WTC11 (cell line): ENCODE results near the gene ANKMY1. TPM values are rescaled to one million over a fixed set of nuclear protein-coding genes. Genes with fewer than 3 reads are reported as not detected.

Experiments
- ATAC-seq: fragments of 200-7000 bp; cut with Tn5 transposase; 2 replicates; pipeline ENCODE4 v1.10.0; 2021; ENCODE audit warnings: mild to moderate bottlenecking, moderate library complexity
- CTCF ChIA-PET: fragments of 300-600 bp; sonication (Branson Sonifier 250); formaldehyde crosslinking; loops from one replicate; lab custom pipeline; 2021; ENCODE audit warnings: antibody characterized with exemption; lab: Charles Lee
- POLR2A ChIA-PET: fragments of 350-600 bp; sonication (Branson Sonifier 250); formaldehyde crosslinking; loops from one replicate; lab custom pipeline; 2021; ENCODE audit warnings: antibody characterized with exemption; lab: Charles Lee
- DNase-seq: peaks from one replicate; pipeline ENCODE4 v3.0.0; 2021; ENCODE audit warnings: low spot score
- H3K27ac Mint-ChIP-seq: 2 replicates; pipeline ENCODE4 v1.8.0; 2021; ENCODE audit warnings: mixed read lengths
- H3K27me3 Mint-ChIP-seq: 2 replicates; pipeline ENCODE4 v1.8.0; 2021; ENCODE audit warnings: low read depth, mild to moderate bottlenecking, moderate library complexity, mixed read lengths
- H3K36me3 Mint-ChIP-seq: 2 replicates; pipeline ENCODE4 v1.8.0; 2021; ENCODE audit warnings: mixed read lengths
- H3K4me1 Mint-ChIP-seq: 2 replicates; pipeline ENCODE4 v1.8.0; 2022; ENCODE audit warnings: mixed read lengths
- H3K4me3 Mint-ChIP-seq: 2 replicates; pipeline ENCODE4 v1.8.0; 2021; ENCODE audit warnings: mild to moderate bottlenecking, moderate library complexity, mixed read lengths
- H3K9me3 Mint-ChIP-seq: 2 replicates; pipeline ENCODE4 v1.8.0; 2021; ENCODE audit warnings: mixed read lengths
- ATF1 ChIP-seq: sonication (generic); formaldehyde crosslinking; IDR thresholded peaks from 2 replicates; pipeline ENCODE4 v1.8.1; 2023; ENCODE audit warnings: mild to moderate bottlenecking, moderate library complexity, missing genetic modification reagents
- ATF3 ChIP-seq: sonication (generic); formaldehyde crosslinking; conservative IDR thresholded peaks from 2 replicates; pipeline ENCODE4 v1.8.1; 2022; ENCODE audit warnings: mild to moderate bottlenecking, missing genetic modification reagents
- EMX1 ChIP-seq: fragments of 250-450 bp; sonication (Bioruptor Pico); IDR thresholded peaks from 2 replicates; pipeline ENCODE4 v1.8.0; 2021; ENCODE audit warnings: mild to moderate bottlenecking
- FOXP1 ChIP-seq: sonication (generic); formaldehyde crosslinking; IDR thresholded peaks from 2 replicates; pipeline ENCODE4 v1.8.0; 2022; ENCODE audit warnings: missing genetic modification reagents, mild to moderate bottlenecking, moderate library complexity, borderline replicate concordance
- GABPB1 ChIP-seq: sonication (generic); formaldehyde crosslinking; IDR thresholded peaks from 2 replicates; pipeline ENCODE4 v1.8.1; 2023; ENCODE audit warnings: mild to moderate bottlenecking, missing genetic modification reagents
- NFATC4 ChIP-seq: fragments of 250-450 bp; sonication (Bioruptor Pico); IDR thresholded peaks from 2 replicates; pipeline ENCODE4 v1.9.0; 2021; ENCODE audit warnings: mild to moderate bottlenecking
- NFYB ChIP-seq: sonication (generic); formaldehyde crosslinking; conservative IDR thresholded peaks from 2 replicates; pipeline ENCODE4 v1.8.0; 2022; ENCODE audit warnings: low read depth, missing genetic modification reagents
- SOX15 ChIP-seq: fragments of 250-450 bp; sonication (Bioruptor Pico); IDR thresholded peaks from 2 replicates; pipeline ENCODE4 v1.9.0; 2021; ENCODE audit warnings: mild to moderate bottlenecking
- STAT6 ChIP-seq: sonication (generic); formaldehyde crosslinking; conservative IDR thresholded peaks from 2 replicates; pipeline ENCODE4 v1.8.1; 2023; ENCODE audit warnings: mild to moderate bottlenecking, low read depth, missing genetic modification reagents, moderate library complexity
- TCF7 ChIP-seq: sonication (generic); formaldehyde crosslinking; IDR thresholded peaks from 2 replicates; pipeline ENCODE4 v1.8.0; 2022; ENCODE audit warnings: mild to moderate bottlenecking, low read depth, missing genetic modification reagents, moderate library complexity
- ZNF138 ChIP-seq: sonication (generic); formaldehyde crosslinking; conservative IDR thresholded peaks from 2 replicates; pipeline ENCODE4 v1.8.1; 2022; ENCODE audit warnings: mild to moderate bottlenecking, moderate library complexity, missing genetic modification reagents
- ZNF232 ChIP-seq: sonication (generic); formaldehyde crosslinking; IDR thresholded peaks from 2 replicates; pipeline ENCODE4 v1.8.0; 2022; ENCODE audit warnings: mild to moderate bottlenecking, missing genetic modification reagents
- ZNF263 ChIP-seq: sonication (generic); formaldehyde crosslinking; IDR thresholded peaks from 2 replicates; pipeline ENCODE4 v1.8.1; 2022; ENCODE audit warnings: low read depth, mild to moderate bottlenecking, moderate library complexity, missing genetic modification reagents
- ZNF396 ChIP-seq: fragments of 250-450 bp; sonication (Bioruptor Pico); IDR thresholded peaks from 2 replicates; pipeline ENCODE4 v1.8.0; 2021; ENCODE audit warnings: mild to moderate bottlenecking, moderate library complexity, borderline replicate concordance
- ZSCAN18 ChIP-seq: fragments of 250-450 bp; sonication (Bioruptor Pico); IDR thresholded peaks from 2 replicates; pipeline ENCODE4 v2.1.2; 2022; ENCODE audit warnings: mild to moderate bottlenecking, moderate library complexity
- total RNA-seq: library from RNA; stranded (reverse); gene quantifications from 3 replicates; pipeline ENCODE4 v1.2.3, GENCODE V29; 2021
- TF ChIP-seq, protein P1 (sequence below): sonication (generic); formaldehyde crosslinking; IDR thresholded peaks from 2 replicates; pipeline ENCODE4 v1.8.1; 2023; ENCODE audit warnings: mild to moderate bottlenecking, missing genetic modification reagents, moderate library complexity
- TF ChIP-seq, protein P2 (sequence below): sonication (generic); formaldehyde crosslinking; IDR thresholded peaks from 2 replicates; pipeline ENCODE4 v1.8.1; 2022; ENCODE audit warnings: mild to moderate bottlenecking, moderate library complexity, missing genetic modification reagents
- TF ChIP-seq, protein P3 (sequence below): sonication (generic); formaldehyde crosslinking; IDR thresholded peaks from 2 replicates; pipeline ENCODE4 v1.8.1; 2022; ENCODE audit warnings: missing genetic modification reagents, borderline replicate concordance
- TF ChIP-seq, protein P4 (sequence below): sonication (generic); formaldehyde crosslinking; IDR thresholded peaks from 2 replicates; pipeline ENCODE4 v1.8.1; 2023; ENCODE audit warnings: mild to moderate bottlenecking, moderate library complexity, missing genetic modification reagents
- TF ChIP-seq, protein P5 (sequence below): sonication (generic); formaldehyde crosslinking; IDR thresholded peaks from 2 replicates; pipeline ENCODE4 v1.8.0; 2023; ENCODE audit warnings: mild to moderate bottlenecking, missing genetic modification reagents

The ANKMY1 gene
- total RNA-seq, 1 experiment from 2014 or later = 4.6 TPM

DNA sequence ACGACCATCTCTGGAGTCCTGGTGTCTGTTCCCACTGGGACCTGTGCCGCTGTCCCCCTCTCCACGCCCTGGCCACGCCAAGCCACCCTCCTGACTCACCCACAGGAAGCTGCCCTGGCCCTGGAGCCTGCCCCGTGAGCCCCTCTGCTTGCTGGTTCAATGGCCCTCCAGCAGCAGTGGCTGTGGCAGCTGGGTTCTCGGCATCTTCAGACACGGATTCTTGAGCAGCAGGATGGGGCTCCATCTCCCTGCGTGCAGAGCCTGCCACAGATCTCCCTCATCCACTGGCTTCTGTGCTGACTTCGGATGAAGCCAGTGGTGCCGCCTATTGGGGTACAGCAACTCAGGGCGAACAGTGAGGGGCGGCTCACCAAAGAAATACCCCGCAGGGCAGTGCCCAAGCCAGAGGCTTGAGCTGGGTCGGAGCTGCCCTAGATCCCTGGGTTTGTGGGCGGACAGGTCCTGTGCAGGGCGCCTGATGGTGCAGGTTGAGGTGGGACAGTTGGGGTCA, 42.7 kb upstream of the ANKMY1 start:
- ChIA-PET POLR2A (no interaction called here), CTCF (interaction anchor here (1.9 kb wide), 1 partner anchor 21 kb away, joined by 4 read pairs; no protein-coding TSS in a partner anchor)
- TF ChIP-seq SOX15 (CRISPR knock-in tag) = no peak
- no peak for TF ChIP-seq ZSCAN18
- TF ChIP-seq TCF7 (CRISPR knock-in tag) = no peak
- TF ChIP-seq GABPB1 (CRISPR knock-in tag) = no peak
- no peak for TF ChIP-seq NFYB (CRISPR knock-in tag)
- TF ChIP-seq EMX1 = no peak
- no peak for TF ChIP-seq ATF1
- no peak for TF ChIP-seq ZNF396 (CRISPR knock-in tag)
- no peak for TF ChIP-seq ZNF138 (CRISPR knock-in tag)
- TF ChIP-seq, protein P1, sequence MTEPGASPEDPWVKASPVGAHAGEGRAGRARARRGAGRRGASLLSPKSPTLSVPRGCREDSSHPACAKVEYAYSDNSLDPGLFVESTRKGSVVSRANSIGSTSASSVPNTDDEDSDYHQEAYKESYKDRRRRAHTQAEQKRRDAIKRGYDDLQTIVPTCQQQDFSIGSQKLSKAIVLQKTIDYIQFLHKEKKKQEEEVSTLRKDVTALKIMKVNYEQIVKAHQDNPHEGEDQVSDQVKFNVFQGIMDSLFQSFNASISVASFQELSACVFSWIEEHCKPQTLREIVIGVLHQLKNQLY (CRISPR knock-in tag) = no peak
- TF ChIP-seq, protein P2, sequence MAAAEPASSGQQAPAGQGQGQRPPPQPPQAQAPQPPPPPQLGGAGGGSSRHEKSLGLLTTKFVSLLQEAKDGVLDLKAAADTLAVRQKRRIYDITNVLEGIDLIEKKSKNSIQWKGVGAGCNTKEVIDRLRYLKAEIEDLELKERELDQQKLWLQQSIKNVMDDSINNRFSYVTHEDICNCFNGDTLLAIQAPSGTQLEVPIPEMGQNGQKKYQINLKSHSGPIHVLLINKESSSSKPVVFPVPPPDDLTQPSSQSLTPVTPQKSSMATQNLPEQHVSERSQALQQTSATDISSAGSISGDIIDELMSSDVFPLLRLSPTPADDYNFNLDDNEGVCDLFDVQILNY = no peak
- TF ChIP-seq STAT6 (CRISPR knock-in tag) = no peak
- no peak for TF ChIP-seq ZNF232
- TF ChIP-seq, protein P3, sequence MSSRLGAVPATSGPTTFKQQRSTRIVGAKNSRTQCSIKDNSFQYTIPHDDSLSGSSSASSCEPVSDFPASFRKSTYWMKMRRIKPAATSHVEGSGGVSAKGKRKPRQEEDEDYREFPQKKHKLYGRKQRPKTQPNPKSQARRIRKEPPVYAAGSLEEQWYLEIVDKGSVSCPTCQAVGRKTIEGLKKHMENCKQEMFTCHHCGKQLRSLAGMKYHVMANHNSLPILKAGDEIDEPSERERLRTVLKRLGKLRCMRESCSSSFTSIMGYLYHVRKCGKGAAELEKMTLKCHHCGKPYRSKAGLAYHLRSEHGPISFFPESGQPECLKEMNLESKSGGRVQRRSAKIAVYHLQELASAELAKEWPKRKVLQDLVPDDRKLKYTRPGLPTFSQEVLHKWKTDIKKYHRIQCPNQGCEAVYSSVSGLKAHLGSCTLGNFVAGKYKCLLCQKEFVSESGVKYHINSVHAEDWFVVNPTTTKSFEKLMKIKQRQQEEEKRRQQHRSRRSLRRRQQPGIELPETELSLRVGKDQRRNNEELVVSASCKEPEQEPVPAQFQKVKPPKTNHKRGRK (CRISPR knock-in tag) = no peak
- no peak for TF ChIP-seq ZNF263
- no peak for TF ChIP-seq FOXP1 (CRISPR knock-in tag)
- ATAC-seq = no peak
- DNase-seq = no peak
- no peaks in the 10 kb centered on the region for H3K27me3 Mint-ChIP-seq
- H3K4me3 Mint-ChIP-seq = no peak overlapping the region
- H3K27ac Mint-ChIP-seq = no peak overlapping the region
- H3K36me3 Mint-ChIP-seq = no peaks in the 10 kb centered on the region
- no peaks in the 10 kb centered on the region for H3K9me3 Mint-ChIP-seq
- no peaks in the 10 kb centered on the region for H3K4me1 Mint-ChIP-seq

- POLR2A ChIA-PET = no interaction called here
- TF ChIP-seq, protein P4, sequence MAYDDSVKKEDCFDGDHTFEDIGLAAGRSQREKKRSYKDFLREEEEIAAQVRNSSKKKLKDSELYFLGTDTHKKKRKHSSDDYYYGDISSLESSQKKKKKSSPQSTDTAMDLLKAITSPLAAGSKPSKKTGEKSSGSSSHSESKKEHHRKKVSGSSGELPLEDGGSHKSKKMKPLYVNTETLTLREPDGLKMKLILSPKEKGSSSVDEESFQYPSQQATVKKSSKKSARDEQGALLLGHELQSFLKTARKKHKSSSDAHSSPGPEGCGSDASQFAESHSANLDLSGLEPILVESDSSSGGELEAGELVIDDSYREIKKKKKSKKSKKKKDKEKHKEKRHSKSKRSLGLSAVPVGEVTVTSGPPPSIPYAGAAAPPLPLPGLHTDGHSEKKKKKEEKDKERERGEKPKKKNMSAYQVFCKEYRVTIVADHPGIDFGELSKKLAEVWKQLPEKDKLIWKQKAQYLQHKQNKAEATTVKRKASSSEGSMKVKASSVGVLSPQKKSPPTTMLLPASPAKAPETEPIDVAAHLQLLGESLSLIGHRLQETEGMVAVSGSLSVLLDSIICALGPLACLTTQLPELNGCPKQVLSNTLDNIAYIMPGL = no peak
- TF ChIP-seq, protein P5, sequence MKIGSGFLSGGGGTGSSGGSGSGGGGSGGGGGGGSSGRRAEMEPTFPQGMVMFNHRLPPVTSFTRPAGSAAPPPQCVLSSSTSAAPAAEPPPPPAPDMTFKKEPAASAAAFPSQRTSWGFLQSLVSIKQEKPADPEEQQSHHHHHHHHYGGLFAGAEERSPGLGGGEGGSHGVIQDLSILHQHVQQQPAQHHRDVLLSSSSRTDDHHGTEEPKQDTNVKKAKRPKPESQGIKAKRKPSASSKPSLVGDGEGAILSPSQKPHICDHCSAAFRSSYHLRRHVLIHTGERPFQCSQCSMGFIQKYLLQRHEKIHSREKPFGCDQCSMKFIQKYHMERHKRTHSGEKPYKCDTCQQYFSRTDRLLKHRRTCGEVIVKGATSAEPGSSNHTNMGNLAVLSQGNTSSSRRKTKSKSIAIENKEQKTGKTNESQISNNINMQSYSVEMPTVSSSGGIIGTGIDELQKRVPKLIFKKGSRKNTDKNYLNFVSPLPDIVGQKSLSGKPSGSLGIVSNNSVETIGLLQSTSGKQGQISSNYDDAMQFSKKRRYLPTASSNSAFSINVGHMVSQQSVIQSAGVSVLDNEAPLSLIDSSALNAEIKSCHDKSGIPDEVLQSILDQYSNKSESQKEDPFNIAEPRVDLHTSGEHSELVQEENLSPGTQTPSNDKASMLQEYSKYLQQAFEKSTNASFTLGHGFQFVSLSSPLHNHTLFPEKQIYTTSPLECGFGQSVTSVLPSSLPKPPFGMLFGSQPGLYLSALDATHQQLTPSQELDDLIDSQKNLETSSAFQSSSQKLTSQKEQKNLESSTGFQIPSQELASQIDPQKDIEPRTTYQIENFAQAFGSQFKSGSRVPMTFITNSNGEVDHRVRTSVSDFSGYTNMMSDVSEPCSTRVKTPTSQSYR = no peak
- TF ChIP-seq ATF3 (CRISPR knock-in tag) (no peak), NFATC4 (no peak)
- Mint-ChIP-seq H3K36me3 (no peaks in the 10 kb centered on the region), H3K27me3 (no peaks in the 10 kb centered on the region), H3K4me3 (no peak overlapping the region), H3K4me1 (no peaks in the 10 kb centered on the region), H3K9me3 (no peaks in the 10 kb centered on the region), H3K27ac (no peak overlapping the region)
- no peak for ATAC-seq
- DNase-seq = no peak
- CTCF ChIA-PET = no interaction called here
Measured at GRCh38 chr2:240599141-240599583, 41.4 kb upstream of the ANKMY1 start.
